HCEC 1CT (cell line): ENCODE data around the gene RNF214.
A peak's percentile ranks its signal among the peaks of the same experiment; 100 is the strongest.
"Not testable (repeated sequence)": the region's sequence is repeated elsewhere in the genome, so short reads cannot be mapped to it uniquely, and the experiment has no call there.

ENCODE experiments used
- DNase-seq: peaks from one replicate; pipeline ENCODE4 v3.0.0-alpha.2; 2017

RNF214 gene

GRCh38 chr11:117232092-117232878, at the start of gene RNF214:
Gene RNF214, plus strand, starts transcription at chr11:117232671. Its CDS starts 1,602 bp downstream, at chr11:117234273.
- peak; percentile 69 for DNase-seq

- DNase-seq = not testable (repeated sequence)
Observed at GRCh38 chr11:117183178-117183577, 49.3 kb upstream of the RNF214 start.

GRCh38 chr11:117183724-117184349, 48.6 kb upstream of the RNF214 start:
- DNase-seq = no peak

GRCh38 chr11:117185736-117186430, 46.6 kb upstream of the RNF214 start:
- DNase-seq = no peak

- DNase-seq = no peak
Observed at GRCh38 chr11:117186431-117186761, 46.1 kb upstream of the RNF214 start.

- DNase-seq = no peak
Observed at GRCh38 chr11:117187007-117187406, 45.5 kb upstream of the RNF214 start.

GRCh38 chr11:117187428-117187798, 45.1 kb upstream of the RNF214 start:
- DNase-seq = no peak

- DNase-seq = no peak
Observed at GRCh38 chr11:117187799-117188481, 44.5 kb upstream of the RNF214 start.

- DNase-seq = no peak
Observed at GRCh38 chr11:117188620-117189081, 43.8 kb upstream of the RNF214 start.

- no peak for DNase-seq
Observed at GRCh38 chr11:117189191-117189940, 43.1 kb upstream of the RNF214 start.

- no peak for DNase-seq
Observed at GRCh38 chr11:117189941-117190544, 42.4 kb upstream of the RNF214 start.

- no peak for DNase-seq
Observed at GRCh38 chr11:117191680-117192400, 40.6 kb upstream of the RNF214 start.

GRCh38 chr11:117192401-117192875, 40.0 kb upstream of the RNF214 start:
- DNase-seq = no peak

- DNase-seq = no peak
Observed at GRCh38 chr11:117193130-117194020, 39.1 kb upstream of the RNF214 start.

GRCh38 chr11:117194267-117194666, 38.2 kb upstream of the RNF214 start:
- no peak for DNase-seq

- DNase-seq = no peak
Observed at GRCh38 chr11:117195258-117195657, 37.2 kb upstream of the RNF214 start.

GRCh38 chr11:117195761-117196160, 36.7 kb upstream of the RNF214 start:
- DNase-seq = no peak

- no peak for DNase-seq
Observed at GRCh38 chr11:117197006-117197405, 35.5 kb upstream of the RNF214 start.

- DNase-seq = no peak
Observed at GRCh38 chr11:117197516-117198456, 34.7 kb upstream of the RNF214 start.
